Astrocyte of the cerebellum (primary cell): ENCODE measurements around the gene DTYMK.

ENCODE experiments used
- DNase-seq: peaks from one replicate; pipeline ENCODE4 v3.0.0-alpha.2; 2011; ENCODE audit warnings: low read depth
- H3K4me3 ChIP-seq: 2 replicates; pipeline ENCODE4 v1.5.1; 2011; ENCODE audit warnings: mild to moderate bottlenecking, low read depth, low read length, moderate library complexity
- CTCF ChIP-seq: IDR thresholded peaks from 2 replicates; pipeline ENCODE4 v1.5.1; 2012; ENCODE audit warnings: low read length, low read depth, moderate library complexity, mild to moderate bottlenecking; ENCODE audit errors: missing control alignments
- in situ Hi-C: cut with HindIII; loops from 2 replicates; pipeline ENCODE4 v1.10.0; 2017; ENCODE audit warnings: low sequenced_read_pairs

Gene DTYMK

GRCh38 chr2:241724259-241724974, 37.8 kb upstream of the DTYMK start:
- in situ Hi-C loops, result loop anchor here (10.0 kb wide), 1 partner anchor 50 kb away; no protein-coding TSS in a partner anchor
- TF ChIP-seq CTCF, result peak; percentile 27
- no peak for DNase-seq

GRCh38 chr2:241722896-241723454, 36.4 kb upstream of the DTYMK start:
- in situ Hi-C loops, result loop anchor here (10.0 kb wide), 1 partner anchor 48 kb away; no protein-coding TSS in a partner anchor
- no peak overlapping the region for H3K4me3 ChIP-seq
- DNase-seq, result no peak
- TF ChIP-seq CTCF, result no peak

More at GRCh38 chr2:241724259-241724974, 37.8 kb upstream of the DTYMK start:
- H3K4me3 ChIP-seq, result no peak overlapping the region

- no peak overlapping the region for H3K4me3 ChIP-seq
- no peak for TF ChIP-seq CTCF
- no peak for DNase-seq
- in situ Hi-C loops, result loop anchor here (10.0 kb wide), 1 partner anchor 47 kb away; no protein-coding TSS in a partner anchor
Measured at GRCh38 chr2:241721852-241722251, 35.2 kb upstream of the DTYMK start.

- no peak overlapping the region for H3K4me3 ChIP-seq
- TF ChIP-seq CTCF, result no peak
- DNase-seq, result no peak
- in situ Hi-C loops, result loop anchor here (10.0 kb wide), 1 partner anchor 46 kb away; no protein-coding TSS in a partner anchor
Measured at GRCh38 chr2:241720560-241720959, 33.9 kb upstream of the DTYMK start.

- no peak for TF ChIP-seq CTCF
- DNase-seq, result no peak
- H3K4me3 ChIP-seq, result no peak overlapping the region
- in situ Hi-C loops, result loop anchor here (10.0 kb wide), 1 partner anchor 45 kb away; no protein-coding TSS in a partner anchor
Measured at GRCh38 chr2:241720099-241720498, 33.5 kb upstream of the DTYMK start.

GRCh38 chr2:241719093-241719492, 32.5 kb upstream of the DTYMK start:
- TF ChIP-seq CTCF, result no peak
- in situ Hi-C loops, result no loop called here
- no peak overlapping the region for H3K4me3 ChIP-seq
- DNase-seq, result no peak
